Measurements from ENCODE around the gene SRGAP3. TPM values are rescaled to one million over a fixed set of nuclear protein-coding genes. Genes with fewer than 3 reads are reported as not detected.
A peak's percentile ranks its signal among the peaks of the same experiment; 100 is the strongest.

SRGAP3 gene
- total RNA-seq, 2 experiments from 2014 or later = 1.8 to 2.5 TPM

- Mint-ChIP-seq H3K4me1 (ENCODE audit: low read depth) (no peaks in the 10 kb centered on the region), H3K27ac (no peak overlapping the region), H3K4me3 (no peak overlapping the region), H3K27me3 (peaks cover 32% of the 10 kb centered on the region), H3K9me3 (peaks cover 2% of the 10 kb centered on the region), H3K36me3 (ENCODE audit: low read depth) (no peaks in the 10 kb centered on the region)
- peak; percentile 5 for DNase-seq
- TF ChIP-seq, protein P1, sequence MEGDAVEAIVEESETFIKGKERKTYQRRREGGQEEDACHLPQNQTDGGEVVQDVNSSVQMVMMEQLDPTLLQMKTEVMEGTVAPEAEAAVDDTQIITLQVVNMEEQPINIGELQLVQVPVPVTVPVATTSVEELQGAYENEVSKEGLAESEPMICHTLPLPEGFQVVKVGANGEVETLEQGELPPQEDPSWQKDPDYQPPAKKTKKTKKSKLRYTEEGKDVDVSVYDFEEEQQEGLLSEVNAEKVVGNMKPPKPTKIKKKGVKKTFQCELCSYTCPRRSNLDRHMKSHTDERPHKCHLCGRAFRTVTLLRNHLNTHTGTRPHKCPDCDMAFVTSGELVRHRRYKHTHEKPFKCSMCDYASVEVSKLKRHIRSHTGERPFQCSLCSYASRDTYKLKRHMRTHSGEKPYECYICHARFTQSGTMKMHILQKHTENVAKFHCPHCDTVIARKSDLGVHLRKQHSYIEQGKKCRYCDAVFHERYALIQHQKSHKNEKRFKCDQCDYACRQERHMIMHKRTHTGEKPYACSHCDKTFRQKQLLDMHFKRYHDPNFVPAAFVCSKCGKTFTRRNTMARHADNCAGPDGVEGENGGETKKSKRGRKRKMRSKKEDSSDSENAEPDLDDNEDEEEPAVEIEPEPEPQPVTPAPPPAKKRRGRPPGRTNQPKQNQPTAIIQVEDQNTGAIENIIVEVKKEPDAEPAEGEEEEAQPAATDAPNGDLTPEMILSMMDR (IDR thresholded peaks at IDR 0.05) = no peak
- intact Hi-C loops (cut with micrococcal nuclease) = no loop called here
- ChIA-PET POLR2A (no interaction called here), CTCF (no interaction called here)
- peak; percentile 34 for ATAC-seq
Measured at GRCh38 chr3:9135930-9136525, 113.4 kb downstream of the SRGAP3 start.

DNA sequence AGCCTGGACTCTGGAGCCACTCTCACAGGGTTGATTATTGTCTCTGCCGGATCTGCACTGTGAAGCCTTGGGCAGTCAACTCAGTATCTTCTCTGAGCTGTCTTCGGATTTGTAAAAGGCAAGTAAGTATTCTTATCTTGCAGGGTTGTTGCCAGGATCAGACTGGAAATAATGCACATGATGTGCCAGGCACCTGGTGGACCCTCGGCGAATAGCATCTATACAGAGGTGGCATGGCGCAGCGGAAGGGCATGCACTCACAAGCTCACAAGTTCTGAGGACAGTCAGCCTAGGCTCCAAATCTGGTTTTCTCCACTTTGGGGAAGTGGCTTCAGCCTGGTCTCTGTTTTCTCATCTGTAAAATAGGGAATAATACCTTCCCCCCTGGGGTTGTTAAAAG lies 113.9 kb downstream of the SRGAP3 start:
- DNase-seq = no peak
- Mint-ChIP-seq H3K4me3 (no peak overlapping the region), H3K36me3 (ENCODE audit: low read depth) (no peaks in the 10 kb centered on the region), H3K27me3 (peaks cover 32% of the 10 kb centered on the region), H3K4me1 (ENCODE audit: low read depth) (no peaks in the 10 kb centered on the region), H3K9me3 (peaks cover 2% of the 10 kb centered on the region), H3K27ac (no peak overlapping the region)
- ChIA-PET CTCF (no interaction called here), POLR2A (no interaction called here)
- intact Hi-C loops (cut with micrococcal nuclease) = no loop called here
- TF ChIP-seq, protein P1 (IDR thresholded peaks at IDR 0.05) = no peak
- no peak for ATAC-seq

- Mint-ChIP-seq H3K4me1 (ENCODE audit: low read depth) (no peaks in the 10 kb centered on the region), H3K9me3 (no peaks in the 10 kb centered on the region), H3K27ac (no peak overlapping the region), H3K27me3 (peaks cover 23% of the 10 kb centered on the region), H3K36me3 (ENCODE audit: low read depth) (no peaks in the 10 kb centered on the region), H3K4me3 (no peak overlapping the region)
- DNase-seq (no peak), ATAC-seq (no peak)
- ChIA-PET CTCF (no interaction called here), POLR2A (no interaction called here)
- intact Hi-C loops (cut with micrococcal nuclease) = no loop called here
- TF ChIP-seq, protein P1 (IDR thresholded peaks at IDR 0.05) = no peak
Measured at GRCh38 chr3:9133656-9134055, 115.8 kb downstream of the SRGAP3 start.

GRCh38 chr3:9130345-9131305 lies 118.8 kb downstream of the SRGAP3 start:
- DNase-seq (no peak), ATAC-seq (no peak)
- Mint-ChIP-seq H3K4me1 (ENCODE audit: low read depth) (no peaks in the 10 kb centered on the region), H3K4me3 (no peak overlapping the region), H3K27ac (no peak overlapping the region), H3K9me3 (no peaks in the 10 kb centered on the region), H3K27me3 (peaks cover 5% of the 10 kb centered on the region), H3K36me3 (ENCODE audit: low read depth) (no peaks in the 10 kb centered on the region)
- intact Hi-C loops (cut with micrococcal nuclease) = no loop called here
- TF ChIP-seq, protein P1 (IDR thresholded peaks at IDR 0.05) = no peak
- POLR2A ChIA-PET = no interaction called here
- CTCF ChIA-PET = interaction anchor here (0.8 kb wide), 1 partner anchor 173 kb away, joined by 3 read pairs; no protein-coding TSS in a partner anchor

GRCh38 chr3:9129365-9129764 lies 120.1 kb downstream of the SRGAP3 start:
- no peaks in the 10 kb centered on the region for H3K36me3 Mint-ChIP-seq (ENCODE audit: low read depth)
- TF ChIP-seq, protein P1 (IDR thresholded peaks at IDR 0.05) = no peak
- intact Hi-C loops (cut with micrococcal nuclease) = no loop called here
- no peaks in the 10 kb centered on the region for H3K9me3 Mint-ChIP-seq
- no peaks in the 10 kb centered on the region for H3K27me3 Mint-ChIP-seq
- DNase-seq = no peak
- ChIA-PET POLR2A (no interaction called here), CTCF (no interaction called here)
- no peak for ATAC-seq
- no peak overlapping the region for H3K4me3 Mint-ChIP-seq
- no peak overlapping the region for H3K27ac Mint-ChIP-seq
- no peaks in the 10 kb centered on the region for H3K4me1 Mint-ChIP-seq (ENCODE audit: low read depth)

Measured in activated CD8-positive, alpha-beta T cell treated with anti-CD3 and anti-CD28 coated beads for 36 hours (primary cell).